Testis (tissue), 3 donors: Measurements from ENCODE around the gene ATP13A1. TPM values are rescaled to one million over a fixed set of nuclear protein-coding genes. Genes with fewer than 3 reads are reported as not detected.

Source experiments
- DNase-seq: peaks from one replicate; pipeline ENCODE4 v3.0.0-alpha.2; 2019
- H3K27ac ChIP-seq, 2 donors: fragments of 200-600 bp; sonication (generic); one replicate each; pipeline ENCODE4 v1.5.1; 2019
- H3K27me3 ChIP-seq: fragments of 200-600 bp; sonication (generic); one replicate; pipeline ENCODE4 v1.5.1; 2019
- H3K36me3 ChIP-seq: fragments of 200-600 bp; sonication (generic); one replicate; pipeline ENCODE4 v1.5.1; 2017; ENCODE audit warnings: low read depth; ENCODE audit errors: missing control alignments
- H3K4me1 ChIP-seq: fragments of 200-600 bp; sonication (generic); one replicate; pipeline ENCODE4 v1.5.1; 2019
- H3K4me3 ChIP-seq, 2 donors: fragments of 200-600 bp; sonication (generic); one replicate each; pipeline ENCODE4 v1.5.1; 2017 to 2019
- H3K9me3 ChIP-seq: fragments of 200-600 bp; sonication (generic); one replicate; pipeline ENCODE4 v1.5.1; 2017
- POLR2A ChIP-seq: fragments of 450-650 bp; IDR thresholded peaks from one replicate; pipeline ENCODE4 v1.6.1; 2017; ENCODE audit warnings: antibody characterized with exemption, mild to moderate bottlenecking, moderate library complexity
- WGBS, 2 donors: methylation state at CpG; one replicate each; pipeline ENCODE4 v1.1.5; 2018; 5-methylcytosine and 5-hydroxymethylcytosine counted together
- intact Hi-C: fragments of 100-400 bp; cut with DNase I; formaldehyde crosslinking; loops from one replicate; pipeline ENCODE4 v1.15.1; 2023; ENCODE audit warnings: low total_unique reads
- polyA plus RNA-seq: library from polyadenylated mRNA; stranded (reverse); fragments of 350-450 nt; fragmentation: Illumina TruSeq; extraction: RNeasy Lipid Tissue Mini Kit (QIAGEN cat#74804); gene quantifications from one replicate; pipeline ENCODE4 v1.2.3, GENCODE V29; 2014; ENCODE audit warnings: low read depth, low replicate concordance; ENCODE audit not compliant: insufficient read depth
- total RNA-seq, 2 donors: library from RNA; depleted of rRNA; stranded (reverse); fragments of >200 nt; gene quantifications; one replicate each; pipeline ENCODE4 v1.2.3, GENCODE V29; 2016
- TF ChIP-seq, protein P1 (sequence below), 3 experiments: fragments of 450-650 bp in 2 of 3; fragments of 200-600 bp in 1 of 3; sonication (generic) in 1 of 3; IDR thresholded peaks; one replicate each; pipeline ENCODE4 v1.5.1; 2016 to 2019; ENCODE audit warnings: antibody characterized with exemption in 3 of 3, mild to moderate bottlenecking in 2 of 3, moderate library complexity in 1 of 3

Gene ATP13A1
- total and polyA plus RNA-seq, 3 donors from 2014 or later, result 64.1 to 360 (median 292) TPM

DNA sequence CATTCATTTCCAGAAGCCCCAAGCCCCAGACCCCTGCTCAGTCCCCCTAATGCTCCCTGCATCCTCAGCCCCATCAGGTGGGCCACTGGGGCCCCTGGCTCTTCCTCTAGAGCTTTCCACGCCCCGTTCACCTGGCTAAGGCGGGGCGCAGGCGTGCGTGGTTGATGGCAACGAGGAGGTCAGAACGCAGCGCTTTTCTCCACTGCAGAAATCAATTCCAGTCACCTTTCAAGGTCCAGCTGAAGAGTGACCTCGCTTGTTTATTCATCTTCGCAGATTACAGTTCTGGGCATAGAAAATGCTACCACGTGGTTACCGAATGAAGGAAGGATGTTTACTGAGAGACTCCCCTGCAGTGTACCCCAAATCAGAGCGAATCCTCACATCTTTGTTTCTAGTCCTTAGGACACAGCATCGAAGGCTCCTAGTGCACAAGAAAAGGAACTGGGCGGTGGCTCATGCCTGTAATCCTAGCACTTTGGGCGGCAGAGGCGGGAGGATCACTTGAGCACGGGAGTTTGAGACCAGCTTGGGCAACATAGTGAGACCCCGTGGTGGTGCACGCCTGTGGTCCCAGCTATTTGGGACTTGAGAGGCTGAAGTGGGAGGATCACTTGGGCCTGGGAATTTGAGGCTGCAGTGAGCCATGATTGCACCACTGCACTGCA lies 44.2 kb downstream of the ATP13A1 start:
- H3K36me3 ChIP-seq, result no peaks in the 10 kb centered on the region
- peak overlapping the region; percentile 57 to 62 for H3K4me3 ChIP-seq
- peaks cover 16% of the 10 kb centered on the region for H3K4me1 ChIP-seq
- H3K9me3 ChIP-seq, result no peaks in the 10 kb centered on the region
- 20 to 33% methylated on average over 19 to 21 of the region's 21 CpGs for WGBS, 2 donors
- DNase-seq, result no peak
- H3K27me3 ChIP-seq, result no peaks in the 10 kb centered on the region
- intact Hi-C loops, result no loop called here
- TF ChIP-seq, protein P1, sequence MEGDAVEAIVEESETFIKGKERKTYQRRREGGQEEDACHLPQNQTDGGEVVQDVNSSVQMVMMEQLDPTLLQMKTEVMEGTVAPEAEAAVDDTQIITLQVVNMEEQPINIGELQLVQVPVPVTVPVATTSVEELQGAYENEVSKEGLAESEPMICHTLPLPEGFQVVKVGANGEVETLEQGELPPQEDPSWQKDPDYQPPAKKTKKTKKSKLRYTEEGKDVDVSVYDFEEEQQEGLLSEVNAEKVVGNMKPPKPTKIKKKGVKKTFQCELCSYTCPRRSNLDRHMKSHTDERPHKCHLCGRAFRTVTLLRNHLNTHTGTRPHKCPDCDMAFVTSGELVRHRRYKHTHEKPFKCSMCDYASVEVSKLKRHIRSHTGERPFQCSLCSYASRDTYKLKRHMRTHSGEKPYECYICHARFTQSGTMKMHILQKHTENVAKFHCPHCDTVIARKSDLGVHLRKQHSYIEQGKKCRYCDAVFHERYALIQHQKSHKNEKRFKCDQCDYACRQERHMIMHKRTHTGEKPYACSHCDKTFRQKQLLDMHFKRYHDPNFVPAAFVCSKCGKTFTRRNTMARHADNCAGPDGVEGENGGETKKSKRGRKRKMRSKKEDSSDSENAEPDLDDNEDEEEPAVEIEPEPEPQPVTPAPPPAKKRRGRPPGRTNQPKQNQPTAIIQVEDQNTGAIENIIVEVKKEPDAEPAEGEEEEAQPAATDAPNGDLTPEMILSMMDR (IDR thresholded peaks at IDR 0.05), result no peak
- TF ChIP-seq POLR2A, result no peak
- H3K27ac ChIP-seq, result no peak overlapping the region

DNA sequence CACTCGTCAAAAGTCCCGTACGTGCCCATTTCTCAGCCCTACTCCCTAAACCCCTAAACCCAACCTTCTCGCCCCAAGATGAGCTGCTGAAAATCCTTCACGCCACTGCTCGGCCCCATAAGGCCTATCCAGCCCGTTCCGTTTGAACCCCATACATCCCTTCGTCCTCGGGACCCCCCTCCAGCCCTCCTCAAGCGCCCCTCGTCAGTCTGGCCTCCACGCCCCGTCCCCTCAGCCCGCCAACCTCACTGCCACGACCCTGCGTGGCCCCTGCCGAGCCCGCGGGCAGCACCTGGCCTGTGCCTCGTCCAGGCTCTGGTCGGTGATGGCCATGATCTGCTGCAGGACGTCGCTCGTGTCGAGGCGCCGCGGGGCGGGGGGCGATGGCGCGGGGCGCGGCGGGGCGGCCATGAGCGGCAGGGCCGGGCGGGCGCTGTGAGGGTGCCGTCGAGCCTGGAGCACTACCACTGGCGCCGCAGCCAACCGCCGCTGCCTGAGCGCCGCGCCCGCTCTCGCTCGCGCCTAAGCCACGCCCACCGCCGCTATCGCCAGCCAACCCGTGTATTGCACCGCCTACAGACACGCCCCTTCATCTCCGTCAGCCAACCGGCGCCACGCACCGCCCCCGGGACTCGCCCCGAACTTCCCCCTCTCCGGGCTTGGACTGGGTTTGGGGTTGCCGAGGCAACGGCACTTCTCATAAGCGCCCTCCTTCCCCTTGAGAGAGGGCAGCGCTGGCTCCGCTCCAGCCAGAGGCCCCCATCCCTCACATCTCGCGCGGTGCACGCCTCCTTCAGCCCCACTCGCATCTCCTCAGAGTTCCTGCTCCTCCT lies 45.0 kb downstream of the ATP13A1 start, which contains the start of gene PBX4:
Gene PBX4 (minus strand): TSS at position 469 of the 833 bp plus-strand sequence. CDS start 58 bp downstream, at position 411.
- Histone ChIP-seq H3K27me3 (no peaks in the 10 kb centered on the region), H3K4me3 (peak within 1 kb of the TSS; percentile 57 to 62), H3K36me3 (no peaks in the 10 kb centered on the region), H3K9me3 (no peaks in the 10 kb centered on the region), H3K4me1 (peaks cover 13% of the 10 kb centered on the region), H3K27ac (no peak within 1 kb of the TSS)
- intact Hi-C loops, result no loop called here
- no peak for TF ChIP-seq POLR2A
- TF ChIP-seq, protein P1 (IDR thresholded peaks at IDR 0.05), result no peak
- WGBS, 2 donors, result 6 to 11% methylated on average over 34 to 55 of the region's 80 CpGs
- peak; percentile 96 for DNase-seq

DNA sequence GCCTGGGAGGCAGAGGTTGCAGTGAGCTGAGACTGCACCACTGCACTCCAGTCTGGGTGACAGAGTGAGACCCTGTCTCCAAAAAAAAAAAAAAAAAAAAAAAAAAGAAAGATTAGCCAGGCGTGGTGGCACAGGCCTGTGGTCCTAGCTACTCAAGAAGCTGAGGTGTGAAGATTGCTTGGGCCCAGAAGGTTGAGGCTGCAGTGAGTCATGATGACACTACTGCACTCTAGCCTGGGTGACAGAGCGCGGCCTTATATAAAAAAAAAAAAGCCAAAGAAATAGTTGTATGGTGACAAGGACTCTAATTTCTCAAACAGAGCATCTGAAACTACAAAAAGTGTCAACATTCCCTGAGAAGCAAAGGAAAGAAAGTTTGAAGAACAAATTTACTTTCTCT lies 48.4 kb downstream of the ATP13A1 start:
- Histone ChIP-seq H3K36me3 (no peaks in the 10 kb centered on the region), H3K4me1 (peaks cover 8% of the 10 kb centered on the region), H3K4me3 (no peak overlapping the region), H3K27ac (no peak overlapping the region), H3K27me3 (no peaks in the 10 kb centered on the region), H3K9me3 (no peaks in the 10 kb centered on the region)
- TF ChIP-seq POLR2A, result no peak
- TF ChIP-seq, protein P1 (IDR thresholded peaks at IDR 0.05), result no peak
- DNase-seq, result no peak
- intact Hi-C loops, result no loop called here
- WGBS, 2 donors, result 97 to 98% methylated on average over 3 of the region's 3 CpGs

DNA sequence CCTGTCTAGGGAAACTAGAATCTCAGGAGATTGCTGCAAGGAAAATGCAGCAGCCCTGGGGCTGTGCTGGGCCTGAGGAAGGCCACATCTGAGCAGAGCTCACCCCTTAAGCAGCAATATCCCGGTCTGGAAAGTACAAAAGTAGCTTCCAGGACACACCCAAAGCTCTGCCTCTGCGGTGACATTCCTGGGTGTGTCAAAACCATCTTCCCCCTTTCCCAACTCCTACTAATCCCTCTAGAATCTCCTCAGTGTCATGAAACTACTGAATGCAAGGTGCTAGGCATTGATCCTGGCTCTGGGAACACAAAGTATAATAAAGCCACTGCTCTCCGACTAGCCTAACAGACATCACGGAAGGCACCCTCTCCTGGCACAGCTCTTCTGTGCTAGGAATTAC lies 50.0 kb downstream of the ATP13A1 start:
- no peak for DNase-seq
- H3K4me1 ChIP-seq, result no peaks in the 10 kb centered on the region

More for the DNA sequence above, 50.0 kb downstream of the ATP13A1 start:
- Histone ChIP-seq H3K4me3 (no peak overlapping the region), H3K36me3 (no peaks in the 10 kb centered on the region), H3K27ac (no peak overlapping the region), H3K9me3 (no peaks in the 10 kb centered on the region), H3K27me3 (no peaks in the 10 kb centered on the region)
- 89 to 96% methylated on average over 4 of the region's 4 CpGs for WGBS, 2 donors
- TF ChIP-seq POLR2A, result no peak
- TF ChIP-seq, protein P1 (IDR thresholded peaks at IDR 0.05), result no peak
- intact Hi-C loops, result no loop called here
